AG09309 (cell line): ENCODE measurements around the gene PEX26.

ENCODE experiments used
- DNase-seq: peaks from one replicate; pipeline ENCODE4 v3.0.0-alpha.2; 2010; ENCODE audit warnings: low read depth
- H3K4me3 ChIP-seq: 2 replicates; pipeline ENCODE4 v1.5.1; 2011; ENCODE audit warnings: mild to moderate bottlenecking, low read depth, low read length, moderate library complexity; ENCODE audit not compliant: control insufficient read depth
- CTCF ChIP-seq: IDR thresholded peaks from 2 replicates; pipeline ENCODE4 v1.5.1; 2011; ENCODE audit warnings: mild to moderate bottlenecking, low read depth, low read length, inconsistent platforms; ENCODE audit not compliant: insufficient read depth, control insufficient read depth; ENCODE audit errors: missing control alignments

PEX26 gene

GRCh38 chr22:18146389-18146753 lies 68.6 kb downstream of the PEX26 start:
- TF ChIP-seq CTCF: no peak
- no peak overlapping the region for H3K4me3 ChIP-seq
- DNase-seq: no peak

- no peak for TF ChIP-seq CTCF
- no peak overlapping the region for H3K4me3 ChIP-seq
- DNase-seq: no peak
Measured at GRCh38 chr22:18147791-18148190, 70.0 kb downstream of the PEX26 start.

GRCh38 chr22:18148293-18148965 lies 70.6 kb downstream of the PEX26 start:
- no peak for TF ChIP-seq CTCF
- DNase-seq: no peak
- no peak overlapping the region for H3K4me3 ChIP-seq

- H3K4me3 ChIP-seq: no peak overlapping the region
- TF ChIP-seq CTCF: no peak
- DNase-seq: no peak
Measured at GRCh38 chr22:18152519-18152918, 74.7 kb downstream of the PEX26 start.

- TF ChIP-seq CTCF: no peak
- H3K4me3 ChIP-seq: no peak overlapping the region
- DNase-seq: no peak
Measured at GRCh38 chr22:18154821-18155390, 77.1 kb downstream of the PEX26 start.
